ENCODE data around the gene AFF4. TPM values are rescaled to one million over a fixed set of nuclear protein-coding genes. Genes with fewer than 3 reads are reported as not detected.
A peak's percentile ranks its signal among the peaks of the same experiment; 100 is the strongest.

AFF4 gene
- total and polyA plus RNA-seq, 9 of the 15 experiments (the other 6 are each of a cell fraction or from before 2014, with no cell fraction given) = 1.7 to 25.8 (median 17.9) TPM

DNA sequence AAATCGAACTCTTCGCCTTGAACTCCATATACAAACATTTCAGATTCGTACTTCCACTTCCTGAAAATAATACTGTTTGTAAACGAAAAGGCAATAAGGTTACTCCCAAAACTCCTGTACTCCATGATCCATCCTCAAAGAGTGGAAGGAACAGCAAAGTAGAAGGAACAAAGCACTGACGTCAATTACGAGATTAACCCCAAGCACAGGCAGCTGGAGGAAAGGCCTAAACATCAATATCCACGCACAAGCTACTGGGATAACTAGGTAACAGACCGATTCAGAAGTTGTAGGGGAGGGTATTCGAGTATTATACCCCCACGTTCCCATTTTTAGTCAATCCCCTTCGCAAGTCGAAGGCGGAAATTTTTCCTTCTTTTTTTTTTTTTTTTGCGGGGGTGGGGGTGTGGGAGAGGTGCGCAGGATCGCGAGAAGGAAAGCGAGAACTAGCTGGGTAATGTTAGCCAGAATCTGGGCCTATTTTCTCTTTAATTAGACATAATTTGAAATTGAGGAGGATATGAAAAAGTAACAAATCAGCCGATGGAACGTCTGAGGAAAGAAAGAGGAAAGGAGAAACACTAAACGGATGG is 909 bp downstream of the AFF4 start (continued):
- TF ChIP-seq SP1 (CRISPR knock-in tag; IDR thresholded peaks at IDR 0.05) (0 out of 2 replicates have a peak, but pooled peaks have one; percentile 17), JUND (IDR thresholded peaks at IDR 0.05; ENCODE audit: borderline replicate concordance, low read depth, low read length) (peak; percentile 44), JUND (tag; IDR thresholded peaks at IDR 0.05; ENCODE audit: borderline replicate concordance, low read depth, low read length) (peak; percentile 58; the same call in 1 of the 3 replicates), SMARCA4 (IDR thresholded peaks at IDR 0.05) (peak; percentile 67; the same call in 1 of the 2 replicates), ESRRA (IDR thresholded peaks at IDR 0.05; ENCODE audit: borderline replicate concordance, low read depth) (no peak), PRMT5 (CRISPR knock-in tag; IDR thresholded peaks at IDR 0.05) (no peak), LARP7 (IDR thresholded peaks at IDR 0.05) (peak; percentile 50; the same call in 1 of the 2 replicates), SMARCA5 (IDR thresholded peaks at IDR 0.05) (0 out of 2 replicates have a peak, but pooled peaks have one; percentile 18), ZNF589 (CRISPR knock-in tag; IDR thresholded peaks at IDR 0.05; ENCODE audit: low read depth) (0 out of 2 replicates have a peak, but pooled peaks have one; percentile 10), SMAD2 (IDR thresholded peaks at IDR 0.05; ENCODE audit: low read depth, low read length) (no peak), ZNF175 (CRISPR knock-in tag; IDR thresholded peaks at IDR 0.05; ENCODE audit: low read depth) (0 out of 2 replicates have a peak, but pooled peaks have one; percentile 20), XRCC4 (IDR thresholded peaks at IDR 0.05; ENCODE audit: extremely low read depth, insufficient read depth, insufficient read length) (no peak)
- TF ChIP-seq, protein P1, sequence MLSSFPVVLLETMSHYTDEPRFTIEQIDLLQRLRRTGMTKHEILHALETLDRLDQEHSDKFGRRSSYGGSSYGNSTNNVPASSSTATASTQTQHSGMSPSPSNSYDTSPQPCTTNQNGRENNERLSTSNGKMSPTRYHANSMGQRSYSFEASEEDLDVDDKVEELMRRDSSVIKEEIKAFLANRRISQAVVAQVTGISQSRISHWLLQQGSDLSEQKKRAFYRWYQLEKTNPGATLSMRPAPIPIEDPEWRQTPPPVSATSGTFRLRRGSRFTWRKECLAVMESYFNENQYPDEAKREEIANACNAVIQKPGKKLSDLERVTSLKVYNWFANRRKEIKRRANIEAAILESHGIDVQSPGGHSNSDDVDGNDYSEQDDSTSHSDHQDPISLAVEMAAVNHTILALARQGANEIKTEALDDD (IDR thresholded peaks at IDR 0.05) = peak; percentile 78
- TF ChIP-seq, protein P2, sequence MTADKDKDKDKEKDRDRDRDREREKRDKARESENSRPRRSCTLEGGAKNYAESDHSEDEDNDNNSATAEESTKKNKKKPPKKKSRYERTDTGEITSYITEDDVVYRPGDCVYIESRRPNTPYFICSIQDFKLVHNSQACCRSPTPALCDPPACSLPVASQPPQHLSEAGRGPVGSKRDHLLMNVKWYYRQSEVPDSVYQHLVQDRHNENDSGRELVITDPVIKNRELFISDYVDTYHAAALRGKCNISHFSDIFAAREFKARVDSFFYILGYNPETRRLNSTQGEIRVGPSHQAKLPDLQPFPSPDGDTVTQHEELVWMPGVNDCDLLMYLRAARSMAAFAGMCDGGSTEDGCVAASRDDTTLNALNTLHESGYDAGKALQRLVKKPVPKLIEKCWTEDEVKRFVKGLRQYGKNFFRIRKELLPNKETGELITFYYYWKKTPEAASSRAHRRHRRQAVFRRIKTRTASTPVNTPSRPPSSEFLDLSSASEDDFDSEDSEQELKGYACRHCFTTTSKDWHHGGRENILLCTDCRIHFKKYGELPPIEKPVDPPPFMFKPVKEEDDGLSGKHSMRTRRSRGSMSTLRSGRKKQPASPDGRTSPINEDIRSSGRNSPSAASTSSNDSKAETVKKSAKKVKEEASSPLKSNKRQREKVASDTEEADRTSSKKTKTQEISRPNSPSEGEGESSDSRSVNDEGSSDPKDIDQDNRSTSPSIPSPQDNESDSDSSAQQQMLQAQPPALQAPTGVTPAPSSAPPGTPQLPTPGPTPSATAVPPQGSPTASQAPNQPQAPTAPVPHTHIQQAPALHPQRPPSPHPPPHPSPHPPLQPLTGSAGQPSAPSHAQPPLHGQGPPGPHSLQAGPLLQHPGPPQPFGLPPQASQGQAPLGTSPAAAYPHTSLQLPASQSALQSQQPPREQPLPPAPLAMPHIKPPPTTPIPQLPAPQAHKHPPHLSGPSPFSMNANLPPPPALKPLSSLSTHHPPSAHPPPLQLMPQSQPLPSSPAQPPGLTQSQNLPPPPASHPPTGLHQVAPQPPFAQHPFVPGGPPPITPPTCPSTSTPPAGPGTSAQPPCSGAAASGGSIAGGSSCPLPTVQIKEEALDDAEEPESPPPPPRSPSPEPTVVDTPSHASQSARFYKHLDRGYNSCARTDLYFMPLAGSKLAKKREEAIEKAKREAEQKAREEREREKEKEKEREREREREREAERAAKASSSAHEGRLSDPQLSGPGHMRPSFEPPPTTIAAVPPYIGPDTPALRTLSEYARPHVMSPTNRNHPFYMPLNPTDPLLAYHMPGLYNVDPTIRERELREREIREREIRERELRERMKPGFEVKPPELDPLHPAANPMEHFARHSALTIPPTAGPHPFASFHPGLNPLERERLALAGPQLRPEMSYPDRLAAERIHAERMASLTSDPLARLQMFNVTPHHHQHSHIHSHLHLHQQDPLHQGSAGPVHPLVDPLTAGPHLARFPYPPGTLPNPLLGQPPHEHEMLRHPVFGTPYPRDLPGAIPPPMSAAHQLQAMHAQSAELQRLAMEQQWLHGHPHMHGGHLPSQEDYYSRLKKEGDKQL (CRISPR knock-in tag; IDR thresholded peaks at IDR 0.05; ENCODE audit: borderline replicate concordance) = no peak
- TF ChIP-seq, protein P3, sequence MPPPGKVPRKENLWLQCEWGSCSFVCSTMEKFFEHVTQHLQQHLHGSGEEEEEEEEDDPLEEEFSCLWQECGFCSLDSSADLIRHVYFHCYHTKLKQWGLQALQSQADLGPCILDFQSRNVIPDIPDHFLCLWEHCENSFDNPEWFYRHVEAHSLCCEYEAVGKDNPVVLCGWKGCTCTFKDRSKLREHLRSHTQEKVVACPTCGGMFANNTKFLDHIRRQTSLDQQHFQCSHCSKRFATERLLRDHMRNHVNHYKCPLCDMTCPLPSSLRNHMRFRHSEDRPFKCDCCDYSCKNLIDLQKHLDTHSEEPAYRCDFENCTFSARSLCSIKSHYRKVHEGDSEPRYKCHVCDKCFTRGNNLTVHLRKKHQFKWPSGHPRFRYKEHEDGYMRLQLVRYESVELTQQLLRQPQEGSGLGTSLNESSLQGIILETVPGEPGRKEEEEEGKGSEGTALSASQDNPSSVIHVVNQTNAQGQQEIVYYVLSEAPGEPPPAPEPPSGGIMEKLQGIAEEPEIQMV (tag; conservative IDR thresholded peaks at IDR 0.05; ENCODE audit: low read depth) = no peak
- TF ChIP-seq, protein P4, sequence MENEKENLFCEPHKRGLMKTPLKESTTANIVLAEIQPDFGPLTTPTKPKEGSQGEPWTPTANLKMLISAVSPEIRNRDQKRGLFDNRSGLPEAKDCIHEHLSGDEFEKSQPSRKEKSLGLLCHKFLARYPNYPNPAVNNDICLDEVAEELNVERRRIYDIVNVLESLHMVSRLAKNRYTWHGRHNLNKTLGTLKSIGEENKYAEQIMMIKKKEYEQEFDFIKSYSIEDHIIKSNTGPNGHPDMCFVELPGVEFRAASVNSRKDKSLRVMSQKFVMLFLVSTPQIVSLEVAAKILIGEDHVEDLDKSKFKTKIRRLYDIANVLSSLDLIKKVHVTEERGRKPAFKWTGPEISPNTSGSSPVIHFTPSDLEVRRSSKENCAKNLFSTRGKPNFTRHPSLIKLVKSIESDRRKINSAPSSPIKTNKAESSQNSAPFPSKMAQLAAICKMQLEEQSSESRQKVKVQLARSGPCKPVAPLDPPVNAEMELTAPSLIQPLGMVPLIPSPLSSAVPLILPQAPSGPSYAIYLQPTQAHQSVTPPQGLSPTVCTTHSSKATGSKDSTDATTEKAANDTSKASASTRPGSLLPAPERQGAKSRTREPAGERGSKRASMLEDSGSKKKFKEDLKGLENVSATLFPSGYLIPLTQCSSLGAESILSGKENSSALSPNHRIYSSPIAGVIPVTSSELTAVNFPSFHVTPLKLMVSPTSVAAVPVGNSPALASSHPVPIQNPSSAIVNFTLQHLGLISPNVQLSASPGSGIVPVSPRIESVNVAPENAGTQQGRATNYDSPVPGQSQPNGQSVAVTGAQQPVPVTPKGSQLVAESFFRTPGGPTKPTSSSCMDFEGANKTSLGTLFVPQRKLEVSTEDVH (IDR thresholded peaks at IDR 0.05; ENCODE audit: low read depth, partially characterized antibody) = peak; percentile 39

Data from K562 (cell line).